CD4-positive, CD25-positive, alpha-beta regulatory T cell (primary cell): ENCODE results near the gene STK17B. TPM values are rescaled to one million over a fixed set of nuclear protein-coding genes. Genes with fewer than 3 reads are reported as not detected.

ENCODE experiments used
- ATAC-seq, 2 donors: fragments of 150-1000 bp; cut with Tn5 transposase; one replicate each; pipeline ENCODE4 v1.10.0; 2021; ENCODE audit warnings: low read depth in 2 of 2, moderate number of reproducible peaks in 2 of 2, moderate library complexity in 1 of 2
- DNase-seq, 3 donors: peaks; one replicate each; pipeline versions ENCODE4 v3.0.0 to v3.0.0-alpha.2; 2012 to 2022; ENCODE audit warnings: mixed read lengths in 1 of 3
- H3K27ac ChIP-seq: one replicate; pipeline ENCODE4 v1.7.0; 2013; ENCODE audit warnings: mild to moderate bottlenecking, low read length; ENCODE audit not compliant: insufficient read depth, poor library complexity, severe bottlenecking
- H3K27me3 ChIP-seq: one replicate; pipeline ENCODE4 v1.7.0; 2013; ENCODE audit warnings: low read length; ENCODE audit not compliant: control insufficient read depth, insufficient read depth
- H3K36me3 ChIP-seq: one replicate; pipeline ENCODE4 v1.7.0; 2013; ENCODE audit warnings: mild to moderate bottlenecking, low read length, moderate library complexity; ENCODE audit not compliant: control insufficient read depth, insufficient read depth
- H3K4me1 ChIP-seq: 2 replicates; pipeline ENCODE4 v1.7.0; 2013; ENCODE audit warnings: mild to moderate bottlenecking, low read length; ENCODE audit not compliant: insufficient read depth, control insufficient read depth, poor library complexity, severe bottlenecking
- H3K4me3 ChIP-seq: one replicate; pipeline ENCODE4 v1.7.0; 2013; ENCODE audit warnings: low read depth, mild to moderate bottlenecking, low read length, moderate library complexity
- H3K9me3 ChIP-seq, 2 experiments: 1 replicate in 1 of 2; 2 replicates in 1 of 2; pipeline ENCODE4 v1.7.0; 2013; ENCODE audit warnings: low read length in 2 of 2, mild to moderate bottlenecking in 1 of 2, moderate library complexity in 1 of 2; ENCODE audit not compliant: control insufficient read depth in 2 of 2
- H3K27ac Mint-ChIP-seq, 3 donors: one replicate each; pipeline ENCODE4 v1.8.0; 2020 to 2022; ENCODE audit warnings: mild to moderate bottlenecking in 3 of 3, mixed read lengths in 3 of 3, moderate library complexity in 2 of 3
- H3K27me3 Mint-ChIP-seq: one replicate; pipeline ENCODE4 v1.8.0; 2022; ENCODE audit warnings: mild to moderate bottlenecking, mixed read lengths
- H3K36me3 Mint-ChIP-seq: one replicate; pipeline ENCODE4 v1.8.0; 2020; ENCODE audit warnings: mixed read lengths
- H3K4me1 Mint-ChIP-seq, 4 donors: one replicate each; pipeline ENCODE4 v1.8.0; 2020 to 2022; ENCODE audit warnings: mixed read lengths in 4 of 4, mild to moderate bottlenecking in 1 of 4
- H3K4me3 Mint-ChIP-seq, 4 donors: one replicate each; pipeline ENCODE4 v1.8.0; 2020 to 2022; ENCODE audit warnings: mild to moderate bottlenecking in 4 of 4, mixed read lengths in 4 of 4, moderate library complexity in 3 of 4
- H3K9me3 Mint-ChIP-seq, 7 donors: one replicate each; pipeline ENCODE4 v1.8.0; 2020 to 2022; ENCODE audit warnings: mixed read lengths in 7 of 7, mild to moderate bottlenecking in 3 of 7, moderate library complexity in 2 of 7
- polyA plus RNA-seq, 4 donors: library from polyadenylated mRNA; unstranded; fragments of 300-500 nt; fragmentation: Illumina TruSeq; gene quantifications; one replicate each; pipeline ENCODE4 v1.2.3, GENCODE V29; 2021
- total RNA-seq: library from RNA; stranded (reverse); gene quantifications from one replicate; pipeline ENCODE4 v1.2.3, GENCODE V29; 2022

STK17B gene
- total and polyA plus RNA-seq, 5 donors from 2014 or later, result 97.1 to 542 (median 113) TPM

- no peak for ATAC-seq
- peaks cover 53% of the 10 kb centered on the region for H3K4me1 ChIP-seq
- H3K36me3 Mint-ChIP-seq, result peaks cover 43% of the 10 kb centered on the region
- H3K9me3 ChIP-seq, result no peaks in the 10 kb centered on the region
- H3K27ac ChIP-seq, result peak overlapping the region; percentile 95
- no peaks in the 10 kb centered on the region for H3K27me3 ChIP-seq
- peaks cover 0 to 4% (median 0%) of the 10 kb centered on the region in 7 donors for H3K9me3 Mint-ChIP-seq
- peaks cover 14 to 40% (median 31%) of the 10 kb centered on the region in 4 donors for H3K4me1 Mint-ChIP-seq
- peak overlapping the region; percentile 100 for H3K4me3 ChIP-seq
- peak overlapping the region; percentile 84 to 97 (median 94) for H3K27ac Mint-ChIP-seq
- H3K27me3 Mint-ChIP-seq, result peaks cover 13% of the 10 kb centered on the region
- peak overlapping the region; percentile 93 to 99 (median 94) for H3K4me3 Mint-ChIP-seq
- peaks cover 25% of the 10 kb centered on the region for H3K36me3 ChIP-seq
- peak in 1 of 3 donors; percentile 35 for DNase-seq
Observed at GRCh38 chr2:196167666-196168065, 3.7 kb downstream of the STK17B start.

- Mint-ChIP-seq H3K4me1 (peaks cover 21 to 46% (median 31%) of the 10 kb centered on the region in 4 donors), H3K36me3 (peaks cover 49% of the 10 kb centered on the region), H3K9me3 (peaks cover 0 to 4% (median 0%) of the 10 kb centered on the region in 7 donors), H3K27me3 (peaks cover 13% of the 10 kb centered on the region), H3K4me3 (peak overlapping the region; percentile 93 to 99 (median 94)), H3K27ac (peak overlapping the region; percentile 67 to 97 (median 90))
- H3K4me3 ChIP-seq, result peak overlapping the region; percentile 100
- ATAC-seq, result peak in 1 of 2 donors; percentile 13
- H3K4me1 ChIP-seq, result peaks cover 53% of the 10 kb centered on the region
- no peaks in the 10 kb centered on the region for H3K9me3 ChIP-seq
- peak; percentile 27 to 79 (median 64) for DNase-seq
- peak overlapping the region; percentile 95 for H3K27ac ChIP-seq
- H3K27me3 ChIP-seq, result no peaks in the 10 kb centered on the region
- peaks cover 33% of the 10 kb centered on the region for H3K36me3 ChIP-seq
Observed at GRCh38 chr2:196166876-196167275, 4.5 kb downstream of the STK17B start.

DNA sequence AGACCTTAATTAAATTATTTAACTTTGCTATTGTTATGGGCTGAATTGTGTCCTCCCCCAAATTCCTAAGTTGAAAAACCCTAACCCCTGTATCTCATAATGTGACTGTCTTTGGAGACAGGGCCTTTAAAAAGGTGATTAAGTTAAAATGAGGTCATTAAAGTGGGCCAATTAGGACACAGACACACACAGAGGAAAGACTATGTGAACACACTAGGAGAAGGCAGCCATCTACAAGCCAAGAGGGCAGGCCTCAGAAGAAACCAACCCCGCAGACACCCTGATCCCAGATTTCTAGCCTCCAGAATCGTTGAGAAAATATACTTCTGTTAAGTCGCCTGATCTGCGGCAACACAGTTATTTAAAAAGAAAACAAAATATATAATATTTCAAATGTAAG is 6.4 kb downstream of the STK17B start:
- peaks cover 8% of the 10 kb centered on the region for H3K27me3 Mint-ChIP-seq
- DNase-seq (peak in 1 of 3 donors; percentile 51), ATAC-seq (no peak)
- peak overlapping the region; percentile 95 for H3K27ac ChIP-seq
- peaks cover 42% of the 10 kb centered on the region for H3K36me3 ChIP-seq
- peak overlapping the region; percentile 50 to 86 (median 81) for H3K27ac Mint-ChIP-seq
- peak overlapping the region; percentile 100 for H3K4me3 ChIP-seq
- H3K36me3 Mint-ChIP-seq, result peaks cover 51% of the 10 kb centered on the region
- H3K4me1 ChIP-seq, result peaks cover 70% of the 10 kb centered on the region
- peaks cover 0 to 2% (median 0%) of the 10 kb centered on the region in 7 donors for H3K9me3 Mint-ChIP-seq
- H3K9me3 ChIP-seq, result no peaks in the 10 kb centered on the region
- H3K4me1 Mint-ChIP-seq, result peaks cover 28 to 54% (median 41%) of the 10 kb centered on the region in 4 donors
- H3K4me3 Mint-ChIP-seq, result peak overlapping the region; percentile 86 to 98 (median 94)
- no peaks in the 10 kb centered on the region for H3K27me3 ChIP-seq

DNA sequence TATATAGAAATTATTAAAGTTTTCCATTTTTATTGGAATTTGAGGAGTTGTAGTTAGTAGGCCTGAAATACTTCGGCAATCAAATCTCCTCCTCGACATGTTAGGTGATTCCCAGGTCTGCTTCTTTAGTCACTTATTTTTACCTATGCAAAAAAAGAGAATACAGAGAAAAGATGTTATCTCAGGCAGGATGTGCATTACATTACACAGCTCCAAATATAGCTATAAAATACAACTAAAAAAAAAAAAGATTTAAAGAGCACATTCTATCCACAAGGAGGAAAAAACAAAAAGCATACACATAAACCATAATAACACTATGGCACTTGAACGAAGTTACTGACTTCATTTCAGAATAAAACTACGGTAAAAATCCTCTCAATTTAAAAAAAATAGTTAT is 8.1 kb downstream of the STK17B start:
- H3K27me3 Mint-ChIP-seq, result peaks cover 5% of the 10 kb centered on the region
- H3K9me3 Mint-ChIP-seq, result peaks cover 0 to 2% (median 0%) of the 10 kb centered on the region in 7 donors
- H3K4me1 Mint-ChIP-seq, result peaks cover 31 to 66% (median 48%) of the 10 kb centered on the region in 4 donors
- DNase-seq (peak in 2 of 3 donors; percentile 57 to 60), ATAC-seq (peak; percentile 6 to 15)
- H3K27ac ChIP-seq, result peak overlapping the region; percentile 95
- no peaks in the 10 kb centered on the region for H3K9me3 ChIP-seq
- peaks cover 88% of the 10 kb centered on the region for H3K4me1 ChIP-seq
- peaks cover 48% of the 10 kb centered on the region for H3K36me3 ChIP-seq
- H3K4me3 ChIP-seq, result peak overlapping the region; percentile 100
- no peaks in the 10 kb centered on the region for H3K27me3 ChIP-seq
- peaks cover 52% of the 10 kb centered on the region for H3K36me3 Mint-ChIP-seq
- peak overlapping the region; percentile 74 to 97 (median 90) for H3K4me3 Mint-ChIP-seq
- H3K27ac Mint-ChIP-seq, result peak overlapping the region; percentile 81 to 93 (median 85)

DNA sequence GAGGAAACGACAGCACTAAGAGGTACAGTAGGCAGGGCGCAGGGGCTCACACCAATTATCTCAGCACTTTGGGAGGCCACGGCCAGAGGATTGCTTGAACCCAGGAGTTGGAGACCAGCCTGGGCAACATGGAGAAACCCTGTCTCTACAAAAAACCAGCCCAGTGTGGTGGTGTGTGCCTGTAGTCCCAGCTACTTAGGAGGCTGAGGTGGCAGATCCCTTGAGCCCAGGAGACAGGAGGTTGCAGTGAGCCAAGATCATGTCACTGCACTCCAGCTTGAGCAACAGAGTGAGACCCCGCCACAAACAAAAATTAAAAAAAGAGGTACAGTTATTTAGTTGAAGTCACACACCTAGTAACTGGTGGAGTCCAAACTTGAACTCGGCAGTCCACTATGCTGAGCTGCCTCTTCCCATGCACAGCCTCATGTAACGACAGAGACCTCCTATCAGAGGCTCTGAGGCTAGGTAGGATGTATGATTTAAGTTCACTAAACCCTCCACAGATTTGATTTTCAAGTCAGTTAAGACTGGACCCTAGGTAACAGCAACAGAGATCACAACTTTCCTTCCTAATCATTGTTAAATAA is 8.7 kb downstream of the STK17B start:
- Mint-ChIP-seq H3K9me3 (no peaks in the 10 kb centered on the region), H3K4me1 (peaks cover 34 to 72% (median 53%) of the 10 kb centered on the region in 4 donors), H3K36me3 (peaks cover 51% of the 10 kb centered on the region), H3K27me3 (peaks cover 5% of the 10 kb centered on the region), H3K27ac (peak overlapping the region; percentile 81 to 91 (median 85)), H3K4me3 (peak overlapping the region; percentile 74 to 97 (median 90))
- Histone ChIP-seq H3K27ac (peak overlapping the region; percentile 95), H3K27me3 (no peaks in the 10 kb centered on the region), H3K4me1 (peaks cover 90% of the 10 kb centered on the region), H3K4me3 (peak overlapping the region; percentile 100), H3K9me3 (no peaks in the 10 kb centered on the region), H3K36me3 (peaks cover 47% of the 10 kb centered on the region)
- ATAC-seq (no peak), DNase-seq (peak in 1 of 3 donors; percentile 50)

DNA sequence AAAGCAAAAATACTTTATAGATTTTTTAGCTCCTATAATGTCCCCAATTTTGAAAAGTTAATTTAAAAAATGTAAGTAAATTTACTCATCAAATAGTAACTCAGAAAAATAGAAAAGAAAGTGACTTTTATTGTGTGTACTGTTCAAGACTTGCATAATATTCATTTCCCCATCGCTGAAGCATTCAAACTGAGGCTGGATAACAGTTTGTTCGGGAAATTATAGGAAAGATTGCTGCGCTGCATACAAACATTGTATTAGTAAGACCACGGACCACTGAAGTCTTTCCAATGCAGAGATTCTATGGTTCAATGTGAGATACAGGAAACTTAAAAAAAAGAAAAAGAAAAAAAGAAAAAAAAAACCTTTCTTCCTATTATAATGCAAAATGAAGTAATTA is 10.4 kb downstream of the STK17B start:
- Histone ChIP-seq H3K27ac (peak overlapping the region; percentile 95), H3K4me3 (peak overlapping the region; percentile 100), H3K4me1 (peaks cover 99% of the 10 kb centered on the region), H3K27me3 (no peaks in the 10 kb centered on the region), H3K36me3 (peaks cover 61% of the 10 kb centered on the region), H3K9me3 (no peaks in the 10 kb centered on the region)
- H3K4me1 Mint-ChIP-seq, result peaks cover 41 to 85% (median 67%) of the 10 kb centered on the region in 4 donors
- DNase-seq (no peak), ATAC-seq (no peak)
- H3K4me3 Mint-ChIP-seq, result peak overlapping the region; percentile 79 to 97 (median 90)
- peaks cover 54% of the 10 kb centered on the region for H3K36me3 Mint-ChIP-seq
- H3K27ac Mint-ChIP-seq, result peak overlapping the region; percentile 74 to 83 (median 81)
- no peaks in the 10 kb centered on the region for H3K9me3 Mint-ChIP-seq
- H3K27me3 Mint-ChIP-seq, result peaks cover 5% of the 10 kb centered on the region

DNA sequence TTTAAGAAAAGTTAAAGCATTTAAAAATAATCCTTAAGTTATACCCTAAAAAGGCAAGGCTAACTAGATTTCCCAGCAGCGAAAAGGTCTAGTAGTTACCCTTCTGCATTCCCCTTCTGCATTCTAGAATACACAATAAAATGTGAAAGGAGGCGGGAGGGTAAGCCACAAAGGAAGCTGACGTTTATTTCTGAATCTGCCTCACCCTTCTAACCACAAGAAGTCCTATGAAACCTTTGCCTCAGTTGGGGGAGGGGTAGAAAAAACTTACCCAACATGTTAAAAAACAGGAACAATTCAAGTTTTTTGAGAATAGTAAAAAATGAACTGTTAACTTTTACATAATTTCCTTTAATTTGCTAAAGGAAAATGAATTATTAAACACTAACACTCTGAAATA is 11.3 kb downstream of the STK17B start:
- Mint-ChIP-seq H3K4me3 (peak overlapping the region; percentile 79 to 97 (median 90)), H3K4me1 (peaks cover 38 to 85% (median 71%) of the 10 kb centered on the region in 4 donors), H3K27ac (peak overlapping the region; percentile 38 to 84 (median 81)), H3K36me3 (peaks cover 55% of the 10 kb centered on the region), H3K27me3 (peaks cover 5% of the 10 kb centered on the region), H3K9me3 (no peaks in the 10 kb centered on the region)
- ATAC-seq (peak; percentile 55 to 58), DNase-seq (peak; percentile 68 to 89 (median 87))
- no peaks in the 10 kb centered on the region for H3K9me3 ChIP-seq
- H3K27me3 ChIP-seq, result no peaks in the 10 kb centered on the region
- peak overlapping the region; percentile 95 for H3K27ac ChIP-seq
- peaks cover 96% of the 10 kb centered on the region for H3K4me1 ChIP-seq
- peaks cover 63% of the 10 kb centered on the region for H3K36me3 ChIP-seq
- H3K4me3 ChIP-seq, result peak overlapping the region; percentile 100
